NK-92 (cell line): ENCODE data around the gene SLC9A9.

ENCODE experiments used
- DNase-seq: peaks from one replicate; lab custom pipeline; 2025; ENCODE audit not compliant: unreplicated experiment; lab: John Stamatoyannopoulos, UW

The SLC9A9 gene

DNA sequence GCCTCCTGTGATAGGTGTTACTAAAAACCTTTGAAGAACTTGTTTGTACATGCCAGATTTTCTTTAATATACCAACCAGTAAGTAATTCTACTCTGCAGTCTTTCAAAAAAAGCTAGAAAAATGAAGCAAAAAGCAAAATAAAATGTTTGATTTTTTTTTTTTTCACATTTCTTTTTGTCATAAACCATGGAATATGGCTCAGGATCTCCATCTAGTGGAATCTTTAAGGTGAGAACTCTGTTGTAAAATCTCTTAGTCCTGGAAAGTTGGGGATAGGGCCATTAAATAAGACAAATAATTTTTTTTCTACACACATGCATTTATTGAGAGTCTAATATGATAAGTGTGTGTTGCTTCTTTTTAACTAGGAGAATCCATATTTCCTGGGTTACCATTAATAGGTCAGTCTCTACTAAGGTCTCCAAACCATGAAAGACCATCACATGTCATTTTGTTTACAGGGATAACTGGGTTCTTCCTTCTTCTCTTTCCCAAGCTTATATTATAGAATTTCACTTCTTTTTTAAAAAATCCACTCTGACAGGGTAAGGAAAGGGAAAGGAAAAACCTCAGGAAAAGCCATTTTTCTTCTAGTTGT, 84.6 kb downstream of the SLC9A9 start:
- DNase-seq = no peak

DNA sequence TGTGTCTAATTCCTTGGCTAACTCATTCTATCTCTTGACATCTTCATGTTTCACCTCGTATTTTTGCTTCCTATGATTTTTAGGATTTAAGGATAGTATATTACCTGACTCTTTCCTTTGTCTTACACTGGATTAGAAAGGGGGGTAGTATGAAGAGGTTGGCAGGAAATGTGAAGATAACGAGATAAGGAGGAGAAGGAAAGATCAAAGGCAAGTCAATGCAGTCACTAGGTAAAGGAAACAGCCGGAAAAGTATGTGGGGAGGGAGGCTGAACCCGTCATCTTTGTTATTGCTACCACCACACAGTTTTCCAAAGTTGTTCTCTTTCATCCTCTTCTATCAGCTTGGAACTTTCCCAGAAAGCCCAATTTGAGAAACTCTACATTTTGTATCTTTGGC, 90.6 kb downstream of the SLC9A9 start:
- DNase-seq = no peak

DNA sequence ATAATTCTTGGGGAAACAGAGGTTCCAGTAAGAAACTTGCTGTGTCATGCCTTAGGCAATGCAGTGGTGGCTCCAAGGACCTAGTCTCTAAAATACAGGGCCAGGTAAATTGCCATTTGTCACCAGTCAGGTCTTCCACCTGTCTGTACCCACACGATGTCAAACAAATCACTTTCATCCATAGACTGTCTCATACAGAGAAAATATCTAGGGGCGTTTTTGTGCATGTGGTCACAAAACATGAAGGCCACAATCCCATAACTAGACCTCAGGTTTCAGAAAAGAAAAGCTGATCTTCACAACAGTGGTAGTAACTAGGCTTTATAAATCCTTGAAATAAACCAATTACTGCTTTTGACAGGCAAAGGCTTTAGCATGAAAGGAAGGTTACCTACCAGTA, 92.3 kb downstream of the SLC9A9 start:
- DNase-seq = no peak

DNA sequence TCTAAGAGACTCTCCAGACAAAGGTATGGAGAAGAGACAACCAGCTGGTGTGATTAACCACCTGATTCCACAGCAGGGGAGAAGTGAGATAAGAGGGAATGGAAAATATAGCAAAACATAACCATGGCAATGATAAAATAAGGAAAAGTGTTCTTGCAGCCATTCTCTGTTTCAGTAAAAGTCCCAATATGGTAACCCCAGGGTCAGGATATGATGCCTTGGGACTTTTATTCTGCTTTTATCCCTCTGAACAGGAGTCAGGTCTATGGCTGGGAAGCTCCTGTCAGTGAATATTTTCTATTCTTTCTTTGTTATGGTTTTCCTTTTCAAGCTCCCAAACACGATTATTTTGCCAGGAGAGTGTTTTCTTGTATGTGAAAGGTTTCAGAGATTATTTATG, 94.2 kb downstream of the SLC9A9 start:
- DNase-seq = no peak

DNA sequence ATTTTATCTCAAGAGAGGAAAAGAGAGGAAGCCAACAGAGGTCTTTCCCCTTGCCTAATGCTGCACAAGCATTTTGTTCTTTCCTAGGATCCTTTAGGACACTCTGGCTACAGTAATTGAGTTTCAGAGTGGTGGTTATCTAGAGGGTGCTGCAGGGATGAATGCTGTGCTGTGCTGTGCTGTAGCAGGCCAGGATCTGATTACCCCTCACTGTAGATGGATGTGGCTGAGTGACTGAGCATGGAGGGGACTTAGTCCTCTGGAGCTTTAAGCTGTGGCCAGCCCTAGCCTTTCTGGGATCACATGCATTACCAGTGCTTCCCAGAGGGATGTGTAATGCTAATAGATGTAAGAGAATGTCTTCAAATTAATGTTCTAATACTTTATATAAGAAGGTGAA, 94.8 kb downstream of the SLC9A9 start:
- DNase-seq = no peak

DNA sequence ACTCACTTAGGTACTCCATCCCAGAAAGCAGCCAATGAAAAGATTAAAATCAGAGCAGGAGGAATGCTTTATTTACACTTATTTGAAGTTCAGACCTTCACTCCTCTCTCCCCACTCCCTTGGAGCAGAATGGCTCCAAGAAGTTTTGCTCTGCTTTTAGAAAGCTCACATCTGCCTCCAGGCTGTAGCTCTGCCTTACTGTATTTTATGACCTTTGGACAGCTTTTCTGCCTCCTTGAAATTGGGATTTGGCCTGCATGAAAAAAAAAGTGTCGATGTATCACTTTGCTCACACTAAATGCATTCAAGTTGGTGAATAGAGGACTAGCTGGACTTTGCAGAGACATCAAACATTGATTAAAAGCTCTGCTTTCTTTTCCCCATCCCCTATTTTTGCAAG, 95.3 kb downstream of the SLC9A9 start:
- no peak for DNase-seq

DNA sequence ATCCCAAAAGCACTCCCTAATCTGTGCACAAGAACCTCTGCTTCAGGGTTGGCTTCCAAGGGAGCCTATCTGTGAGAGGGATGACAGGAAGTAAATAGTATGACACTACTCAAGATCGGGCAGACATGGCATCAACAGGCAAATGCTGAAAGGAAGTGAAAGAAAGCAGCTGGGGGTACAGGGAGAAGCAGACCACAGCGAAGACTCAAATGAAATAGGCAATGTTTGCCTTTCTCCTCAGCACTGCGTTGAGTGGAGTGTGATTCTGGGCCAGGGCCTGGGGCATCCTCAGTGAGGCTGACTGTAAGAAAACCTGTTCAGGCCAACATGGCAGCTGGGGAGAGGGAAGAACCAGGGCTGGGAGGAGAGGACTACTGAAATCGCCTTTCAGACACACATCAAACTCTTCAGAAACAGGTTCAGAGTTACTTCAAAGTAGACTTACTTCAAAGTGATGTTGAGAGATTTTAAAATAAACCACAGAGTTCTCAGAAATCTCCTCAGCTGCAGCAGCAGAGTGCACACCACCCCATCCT, 96.6 kb downstream of the SLC9A9 start:
- no peak for DNase-seq

DNA sequence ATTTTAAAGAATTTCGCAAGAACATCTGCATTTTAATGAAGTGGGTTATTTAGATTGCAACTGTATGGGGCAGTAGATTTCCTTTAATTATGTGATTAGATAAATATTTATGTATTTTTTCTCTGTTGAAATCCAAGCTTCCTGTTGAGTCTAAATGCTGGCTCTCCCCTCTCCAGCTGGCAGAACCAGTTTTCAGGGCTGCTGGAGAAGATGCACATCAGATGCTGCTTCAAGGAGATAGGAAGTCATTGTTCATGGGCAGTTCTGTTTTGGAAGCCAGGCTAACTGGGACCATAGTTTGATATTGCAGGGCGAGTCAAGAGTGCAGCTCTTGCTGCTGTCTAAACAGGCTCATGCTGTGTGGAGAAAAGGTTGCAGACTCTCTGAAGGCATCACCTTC, 97.4 kb downstream of the SLC9A9 start:
- DNase-seq = no peak

DNA sequence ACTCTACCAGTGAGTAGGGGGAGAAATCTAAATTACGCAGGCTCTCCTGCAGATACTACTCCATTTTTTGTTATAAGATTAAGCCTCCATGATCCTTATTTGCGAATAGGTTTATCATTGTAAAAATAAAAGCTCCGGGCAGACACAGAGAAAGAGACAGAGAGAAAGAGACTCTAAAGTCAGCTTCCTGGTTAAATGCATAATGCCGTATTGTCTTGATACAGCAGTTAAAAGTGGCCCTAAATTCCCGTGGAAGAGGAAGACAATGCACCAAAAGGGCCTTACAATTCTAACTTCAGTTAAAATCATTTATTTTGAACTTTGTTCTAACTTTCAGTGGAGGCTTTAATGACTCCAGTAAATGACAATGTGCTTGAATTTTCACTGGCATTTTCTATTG, 98.3 kb downstream of the SLC9A9 start:
- no peak for DNase-seq

DNA sequence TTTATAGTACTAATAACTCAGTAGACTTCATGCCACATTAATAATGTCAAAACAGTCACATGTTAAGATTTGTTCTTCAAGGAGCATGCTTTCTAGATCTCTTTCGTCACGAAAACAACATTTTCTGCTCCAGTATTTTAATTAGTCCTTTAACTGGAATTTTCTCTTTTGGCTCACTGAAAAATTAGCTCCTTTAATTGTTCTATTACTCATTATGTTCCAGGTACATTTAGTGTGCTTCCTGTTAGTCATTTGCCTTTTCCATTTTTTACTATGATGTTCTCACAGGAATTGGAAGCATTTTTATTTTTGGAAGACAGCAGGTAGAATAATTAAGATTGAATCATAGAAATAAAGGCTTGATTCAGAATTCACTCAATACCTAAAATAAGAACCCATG, 111.2 kb downstream of the SLC9A9 start:
- no peak for DNase-seq

DNA sequence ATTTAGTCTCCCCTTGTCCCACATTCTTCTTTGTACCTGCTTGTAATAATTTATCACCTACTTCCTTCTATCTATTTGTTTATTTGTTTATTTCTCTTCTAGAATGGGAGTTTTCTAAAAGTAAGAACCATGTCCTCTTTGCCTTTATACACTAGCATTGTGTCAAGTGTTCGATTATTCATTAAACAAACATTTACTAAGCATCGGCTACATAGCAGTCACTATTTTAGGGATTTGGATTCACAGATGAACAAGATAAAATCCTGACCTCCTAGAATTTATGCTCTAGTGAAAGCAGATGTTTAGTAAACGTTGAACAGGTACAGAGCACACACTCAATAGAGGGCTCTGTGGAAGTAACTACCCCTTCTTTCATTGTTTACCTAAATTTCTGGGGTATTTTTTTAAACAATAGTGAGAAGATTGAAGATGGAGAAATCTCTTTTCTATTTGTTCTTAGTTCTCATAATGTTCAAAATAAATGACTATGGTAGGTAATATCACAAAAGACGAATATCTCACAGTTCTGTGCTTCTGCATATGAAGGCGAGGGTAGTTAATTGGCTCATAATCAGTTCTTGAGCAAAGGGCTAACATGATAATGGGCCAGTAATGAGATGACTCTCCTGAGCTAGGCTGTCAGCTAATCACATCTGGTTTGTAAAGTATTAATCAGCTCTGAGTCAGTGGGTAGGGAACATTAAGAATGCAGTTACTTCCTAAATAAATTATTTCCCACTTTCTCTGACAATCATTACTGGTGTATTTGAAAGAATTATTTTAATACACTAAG, 111.9 kb downstream of the SLC9A9 start:
- no peak for DNase-seq

DNA sequence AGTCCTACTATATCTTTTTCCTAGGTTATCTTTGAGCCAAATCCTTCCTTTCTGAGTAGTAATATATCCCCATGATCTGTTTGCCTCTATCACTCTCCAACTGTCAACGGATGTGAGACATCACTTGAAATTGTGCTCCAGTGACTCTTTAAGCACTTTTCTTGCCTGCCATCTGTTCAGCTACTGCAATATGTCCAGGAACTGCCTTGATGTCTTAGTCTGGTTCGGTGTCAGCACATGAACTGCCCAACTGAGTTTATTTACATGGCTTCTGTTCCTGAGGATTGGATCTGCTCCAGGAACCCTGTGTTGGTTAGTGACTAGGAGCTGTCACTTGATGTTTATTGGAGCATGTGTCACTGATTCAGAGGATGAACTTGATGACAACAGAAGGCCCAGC, 116.5 kb downstream of the SLC9A9 start:
- DNase-seq = no peak

DNA sequence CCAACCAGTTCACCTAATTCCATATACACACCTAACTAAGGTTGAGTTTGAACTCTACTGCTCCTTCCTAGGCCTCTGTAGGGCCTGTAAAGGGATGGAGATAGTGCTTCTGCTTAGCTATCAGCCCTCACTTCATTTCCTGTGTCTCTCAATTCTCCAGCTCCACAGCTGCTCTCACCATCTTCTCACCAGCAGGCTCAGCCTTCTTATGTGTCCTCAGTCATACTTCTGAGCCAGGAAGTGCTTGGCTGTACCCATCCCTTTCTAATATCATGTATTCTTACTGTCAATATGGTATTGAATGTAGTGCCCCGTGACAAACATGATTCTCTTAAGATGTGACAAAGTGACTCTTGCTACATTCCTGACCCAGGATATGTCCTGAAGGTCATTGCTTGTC, 116.9 kb downstream of the SLC9A9 start:
- no peak for DNase-seq

DNA sequence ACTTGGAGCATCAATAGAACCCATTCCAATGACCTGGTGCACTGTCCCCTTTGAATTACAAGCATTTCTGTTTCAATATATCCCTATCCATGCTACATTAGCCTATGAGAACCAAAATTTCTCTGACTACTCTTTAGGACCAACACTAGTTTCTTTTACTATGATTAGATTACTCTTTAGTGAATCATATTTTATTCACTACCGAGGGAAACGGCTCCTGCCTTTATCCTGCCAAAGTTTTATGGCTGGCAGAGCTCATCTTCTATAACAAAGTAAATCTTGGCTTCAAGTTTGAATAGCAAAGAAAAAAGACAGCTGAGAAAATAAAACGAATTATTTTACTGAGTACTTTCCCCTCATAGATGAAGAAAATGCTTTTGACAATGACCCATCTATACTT, 120.9 kb downstream of the SLC9A9 start:
- no peak for DNase-seq

DNA sequence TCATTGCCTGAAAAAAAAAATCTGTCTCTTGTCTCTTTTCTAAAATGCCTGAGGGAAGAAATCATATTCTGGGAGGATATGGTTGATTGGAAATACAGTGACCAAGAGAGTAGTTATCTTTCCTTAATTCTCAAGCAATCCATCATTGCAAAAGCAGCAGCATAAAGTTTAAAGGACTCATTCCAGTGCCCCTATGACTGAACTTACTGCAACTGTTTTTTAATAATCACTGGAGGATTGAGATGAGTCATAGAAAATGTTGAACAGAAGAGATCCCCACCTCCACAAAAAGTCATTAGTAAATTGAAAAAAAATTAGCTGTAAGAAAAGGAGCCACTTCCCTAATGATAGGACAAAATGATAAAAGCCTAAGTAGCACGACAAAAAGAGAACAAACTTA, 121.5 kb downstream of the SLC9A9 start:
- DNase-seq = no peak

DNA sequence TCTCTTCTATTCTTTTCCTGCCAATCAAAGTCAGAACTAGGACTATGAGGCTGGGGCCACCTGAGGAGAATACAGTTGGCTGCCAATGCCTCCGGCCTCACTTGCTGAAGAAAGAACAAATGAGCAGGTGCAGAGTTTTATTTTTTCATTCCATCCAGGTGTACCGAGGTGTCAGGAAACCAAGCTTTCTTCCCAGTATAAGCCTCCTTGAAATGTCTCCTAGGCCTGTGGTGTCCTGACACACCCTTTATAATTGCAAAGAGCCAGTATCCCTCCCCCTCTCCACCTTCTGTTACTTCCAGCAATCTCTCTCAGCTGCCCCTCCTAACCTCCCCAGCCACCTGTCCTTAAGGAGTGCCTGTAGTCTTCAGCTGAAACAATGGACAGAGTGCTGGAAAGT, 127.9 kb downstream of the SLC9A9 start:
- no peak for DNase-seq

DNA sequence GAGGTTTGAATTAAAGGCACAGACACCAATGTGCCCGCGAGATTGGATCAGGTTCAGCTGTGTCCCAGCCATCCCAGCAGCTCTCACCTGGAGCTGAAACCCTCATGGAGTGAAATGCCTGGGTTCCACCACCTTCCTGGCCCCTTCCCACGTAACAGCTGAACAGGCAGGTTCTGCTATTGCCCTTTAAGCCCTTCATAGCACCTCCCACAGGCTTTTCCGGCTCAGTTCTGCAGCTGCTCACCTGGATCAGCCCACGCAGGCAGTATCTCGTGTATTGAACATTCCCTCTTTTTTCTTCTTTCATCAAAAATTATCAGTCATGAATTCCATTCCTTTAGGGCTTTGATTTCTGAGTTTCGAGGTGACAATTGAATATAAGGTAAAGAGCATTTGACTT, 129.8 kb downstream of the SLC9A9 start:
- DNase-seq = no peak

DNA sequence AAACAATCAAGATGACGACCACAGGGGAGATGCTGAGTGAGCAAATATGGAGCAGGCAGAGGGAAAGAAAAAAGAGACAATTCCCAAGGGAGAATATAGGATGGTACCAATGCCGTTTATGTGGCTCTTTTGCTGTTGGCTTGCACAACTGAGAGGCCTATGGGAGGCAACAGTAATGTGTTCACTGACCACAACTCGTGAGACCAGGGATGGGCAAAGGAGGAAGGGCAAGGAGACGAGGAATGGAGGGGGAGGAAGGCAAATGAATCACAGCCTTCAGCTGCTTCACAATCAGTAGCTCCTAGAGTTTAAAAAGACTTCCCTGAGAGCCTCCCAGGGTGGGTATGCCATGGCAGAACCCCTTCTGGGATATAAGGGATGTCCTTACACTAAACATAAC, 131.5 kb downstream of the SLC9A9 start:
- DNase-seq = no peak

DNA sequence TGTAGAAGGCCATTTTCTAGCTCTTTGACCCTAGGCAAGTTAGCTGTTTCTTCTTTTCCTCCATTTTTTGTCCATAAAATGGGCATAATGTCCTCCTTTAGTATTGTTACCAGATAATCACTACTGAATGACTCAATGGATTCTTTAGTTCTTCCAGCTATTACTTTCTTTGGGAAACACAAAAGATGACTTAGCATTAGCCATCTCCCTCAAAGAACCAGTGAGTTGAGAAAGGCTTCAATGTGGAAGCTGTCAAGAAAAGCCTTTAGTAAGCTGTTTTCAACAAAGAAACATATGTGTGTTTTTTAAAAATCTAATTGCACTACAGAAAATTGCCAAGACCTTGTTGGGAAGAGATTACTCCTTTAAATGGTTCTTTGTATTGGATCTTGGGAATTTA, 135.7 kb downstream of the SLC9A9 start:
- DNase-seq = no peak

DNA sequence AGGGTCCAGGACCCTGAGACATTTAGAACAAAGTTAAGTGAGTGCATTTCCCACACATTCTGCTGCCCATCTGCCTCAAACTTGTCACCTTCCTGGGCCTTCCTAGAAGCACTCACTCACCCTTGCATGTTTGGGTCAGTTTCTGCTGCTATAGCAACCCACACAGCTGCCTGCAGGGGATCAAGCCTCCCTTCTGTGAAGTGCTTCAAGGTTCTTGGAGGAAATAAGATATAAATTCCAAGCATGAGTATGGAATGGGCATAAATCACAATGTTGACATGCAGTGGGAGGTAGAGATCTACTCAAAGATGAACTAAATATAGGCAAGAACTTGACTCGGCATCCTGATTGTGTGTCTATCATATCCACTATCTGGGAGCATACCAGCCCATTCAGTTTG, 140.4 kb downstream of the SLC9A9 start:
- no peak for DNase-seq

DNA sequence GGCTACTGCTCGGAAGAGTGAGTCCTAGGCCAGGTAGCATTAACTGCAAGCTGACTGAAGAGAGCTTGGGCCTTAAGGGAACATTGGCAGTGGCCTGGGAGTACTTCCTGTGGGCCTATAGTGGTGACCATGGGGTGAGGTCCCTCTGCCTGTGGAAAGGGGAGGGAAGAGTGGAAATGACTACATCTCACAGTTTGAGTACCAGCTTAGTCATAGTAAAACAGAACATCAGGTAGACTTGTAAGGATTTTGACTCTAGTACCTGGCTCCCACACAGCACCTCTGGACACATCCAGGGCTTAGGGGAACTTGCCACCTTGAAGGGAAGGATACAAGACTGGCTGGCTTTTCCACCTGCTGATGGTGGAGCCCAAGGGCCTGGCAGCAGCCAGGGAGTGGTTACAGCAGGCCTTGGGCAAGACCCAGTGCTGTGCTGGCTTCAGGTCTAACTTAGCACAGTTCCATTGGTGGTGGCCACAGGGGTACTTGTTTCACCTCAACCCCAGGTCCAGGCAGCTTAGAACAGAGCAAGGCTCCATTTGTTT, 147.8 kb downstream of the SLC9A9 start:
- no peak for DNase-seq

DNA sequence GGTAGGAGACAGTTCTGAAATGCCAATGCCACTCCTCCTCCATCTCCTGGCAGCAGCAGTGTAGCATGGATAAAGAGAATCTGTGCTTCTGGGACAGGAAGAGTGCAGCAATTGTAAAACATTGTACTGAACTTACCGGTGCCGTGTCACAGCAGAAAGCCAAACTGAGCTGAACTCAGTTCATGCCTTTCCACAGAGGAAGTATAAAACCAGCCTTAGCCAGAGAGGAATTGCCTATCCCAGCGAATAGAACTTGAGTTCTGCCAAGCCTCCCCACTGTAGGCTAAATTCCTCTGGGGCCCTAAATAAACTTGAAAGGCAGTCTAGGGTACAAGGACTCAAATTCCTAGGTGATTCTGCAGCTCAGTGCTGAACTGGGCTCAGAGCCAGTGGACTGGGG, 148.8 kb downstream of the SLC9A9 start:
- no peak for DNase-seq
